ENCODE results near the gene SEPTIN10.

The SEPTIN10 gene

GRCh38 chr2:109523121-109523520 lies 90.6 kb downstream of the SEPTIN10 start:
- no peak for DNase-seq (ENCODE audit: low read depth in 3 of 3)

- no peak for DNase-seq (ENCODE audit: low read depth in 3 of 3)
These were observed 91.7 kb downstream of the SEPTIN10 start for GRCh38 chr2:109522063-109522374.

- DNase-seq (ENCODE audit: low read depth in 3 of 3) = no peak
These were observed 92.3 kb downstream of the SEPTIN10 start for GRCh38 chr2:109521233-109522062.

- DNase-seq (ENCODE audit: low read depth in 3 of 3) = no peak
These were observed 94.3 kb downstream of the SEPTIN10 start for GRCh38 chr2:109519513-109519912.

GRCh38 chr2:109517118-109517889 lies 96.5 kb downstream of the SEPTIN10 start:
- no peak for DNase-seq (ENCODE audit: low read depth in 3 of 3)

- DNase-seq (ENCODE audit: low read depth in 3 of 3) = no peak
These were observed 97.2 kb downstream of the SEPTIN10 start for GRCh38 chr2:109516445-109517117.

GRCh38 chr2:109514857-109515256 lies 98.9 kb downstream of the SEPTIN10 start:
- no peak for DNase-seq (ENCODE audit: low read depth in 3 of 3)

GRCh38 chr2:109513749-109514588 lies 99.8 kb downstream of the SEPTIN10 start:
- no peak for DNase-seq (ENCODE audit: low read depth in 3 of 3)

- DNase-seq (ENCODE audit: low read depth in 3 of 3) = no peak
These were observed 100.5 kb downstream of the SEPTIN10 start for GRCh38 chr2:109513230-109513629.

- DNase-seq (ENCODE audit: low read depth in 3 of 3) = no peak
These were observed 101.7 kb downstream of the SEPTIN10 start for GRCh38 chr2:109512076-109512475.

GRCh38 chr2:109511168-109511567 lies 102.6 kb downstream of the SEPTIN10 start:
- no peak for DNase-seq (ENCODE audit: low read depth in 3 of 3)

- DNase-seq (ENCODE audit: low read depth in 3 of 3) = peak; percentile 41 to 63 (median 54)
These were observed 103.4 kb downstream of the SEPTIN10 start for GRCh38 chr2:109510136-109511028.

GRCh38 chr2:109508556-109508955 lies 105.2 kb downstream of the SEPTIN10 start:
- no peak for DNase-seq (ENCODE audit: low read depth in 3 of 3)

GRCh38 chr2:109507828-109508227 lies 105.9 kb downstream of the SEPTIN10 start:
- DNase-seq (ENCODE audit: low read depth in 3 of 3) = no peak

GRCh38 chr2:109507217-109507616 lies 106.5 kb downstream of the SEPTIN10 start:
- no peak for DNase-seq (ENCODE audit: low read depth in 3 of 3)

- DNase-seq (ENCODE audit: low read depth in 3 of 3) = no peak
These were observed 110.6 kb downstream of the SEPTIN10 start for GRCh38 chr2:109503191-109503590.

- DNase-seq (ENCODE audit: low read depth in 3 of 3) = no peak
These were observed 112.3 kb downstream of the SEPTIN10 start for GRCh38 chr2:109501461-109501860.

- no peak for DNase-seq (ENCODE audit: low read depth in 3 of 3)
These were observed 112.9 kb downstream of the SEPTIN10 start for GRCh38 chr2:109500910-109501309.

GRCh38 chr2:109499566-109499965 lies 114.2 kb downstream of the SEPTIN10 start:
- DNase-seq (ENCODE audit: low read depth in 3 of 3) = no peak

GRCh38 chr2:109498906-109499305 lies 114.9 kb downstream of the SEPTIN10 start:
- no peak for DNase-seq (ENCODE audit: low read depth in 3 of 3)
